Measurements from ENCODE around the gene PTPMT1.

DNA sequence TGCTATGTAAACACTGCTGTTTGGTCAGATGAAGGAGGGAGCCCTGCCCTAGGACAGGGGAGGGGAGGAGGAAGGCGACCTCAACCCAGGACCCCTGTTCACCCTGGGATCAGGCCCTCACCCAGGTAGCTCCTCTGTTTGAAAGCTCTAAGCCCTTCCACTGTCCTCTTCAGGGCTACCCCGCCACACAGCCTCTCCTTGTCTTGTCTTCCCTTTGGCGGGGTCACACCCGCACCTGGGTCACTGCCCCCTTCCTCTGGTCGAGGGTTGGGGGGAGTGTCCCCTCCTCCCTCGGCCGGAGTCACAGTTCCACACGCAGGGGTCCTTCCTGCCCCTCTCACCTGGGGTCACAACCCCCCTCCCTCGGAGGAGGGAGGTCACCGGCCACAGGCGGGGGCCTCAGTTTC lies 463 bp upstream of the PTPMT1 start:
- TF ChIP-seq, protein P1, sequence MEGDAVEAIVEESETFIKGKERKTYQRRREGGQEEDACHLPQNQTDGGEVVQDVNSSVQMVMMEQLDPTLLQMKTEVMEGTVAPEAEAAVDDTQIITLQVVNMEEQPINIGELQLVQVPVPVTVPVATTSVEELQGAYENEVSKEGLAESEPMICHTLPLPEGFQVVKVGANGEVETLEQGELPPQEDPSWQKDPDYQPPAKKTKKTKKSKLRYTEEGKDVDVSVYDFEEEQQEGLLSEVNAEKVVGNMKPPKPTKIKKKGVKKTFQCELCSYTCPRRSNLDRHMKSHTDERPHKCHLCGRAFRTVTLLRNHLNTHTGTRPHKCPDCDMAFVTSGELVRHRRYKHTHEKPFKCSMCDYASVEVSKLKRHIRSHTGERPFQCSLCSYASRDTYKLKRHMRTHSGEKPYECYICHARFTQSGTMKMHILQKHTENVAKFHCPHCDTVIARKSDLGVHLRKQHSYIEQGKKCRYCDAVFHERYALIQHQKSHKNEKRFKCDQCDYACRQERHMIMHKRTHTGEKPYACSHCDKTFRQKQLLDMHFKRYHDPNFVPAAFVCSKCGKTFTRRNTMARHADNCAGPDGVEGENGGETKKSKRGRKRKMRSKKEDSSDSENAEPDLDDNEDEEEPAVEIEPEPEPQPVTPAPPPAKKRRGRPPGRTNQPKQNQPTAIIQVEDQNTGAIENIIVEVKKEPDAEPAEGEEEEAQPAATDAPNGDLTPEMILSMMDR (IDR thresholded peaks at IDR 0.05): no peak
- TF ChIP-seq POLR2A (IDR thresholded peaks at IDR 0.05): no peak
